ENCODE measurements around the gene SLC16A8.
"Not testable (repeated sequence)": the region's sequence is repeated elsewhere in the genome, so short reads cannot be mapped to it uniquely, and the experiment has no call there.

The SLC16A8 gene

GRCh38 chr22:38083931-38084631 is at the start of gene SLC16A8:
TSS of gene SLC16A8 (minus strand) at chr22:38084184. CDS start at chr22:38082873, 1,311 bp downstream.
- no peak for DNase-seq (ENCODE audit: low read depth)

- no peak for DNase-seq (ENCODE audit: low read depth)
These were observed 49.3 kb upstream of the SLC16A8 start for GRCh38 chr22:38133331-38133730.

- no peak for DNase-seq (ENCODE audit: low read depth)
These were observed 48.8 kb upstream of the SLC16A8 start for GRCh38 chr22:38132794-38133193.

- no peak for DNase-seq (ENCODE audit: low read depth)
These were observed 48.2 kb upstream of the SLC16A8 start for GRCh38 chr22:38132136-38132535.

- no peak for DNase-seq (ENCODE audit: low read depth)
These were observed 47.4 kb upstream of the SLC16A8 start for GRCh38 chr22:38131399-38131798.

GRCh38 chr22:38129856-38130255 is 45.9 kb upstream of the SLC16A8 start:
- no peak for DNase-seq (ENCODE audit: low read depth)

GRCh38 chr22:38129021-38129420 is 45.0 kb upstream of the SLC16A8 start:
- DNase-seq (ENCODE audit: low read depth), result no peak

GRCh38 chr22:38127869-38128268 is 43.9 kb upstream of the SLC16A8 start:
- DNase-seq (ENCODE audit: low read depth), result no peak

GRCh38 chr22:38126928-38127668 is 43.1 kb upstream of the SLC16A8 start:
- DNase-seq (ENCODE audit: low read depth), result no peak

- DNase-seq (ENCODE audit: low read depth), result no peak
These were observed 41.8 kb upstream of the SLC16A8 start for GRCh38 chr22:38125751-38126201.

GRCh38 chr22:38125038-38125610 is 41.1 kb upstream of the SLC16A8 start:
- no peak for DNase-seq (ENCODE audit: low read depth)

- no peak for DNase-seq (ENCODE audit: low read depth)
These were observed 40.4 kb upstream of the SLC16A8 start for GRCh38 chr22:38124236-38124974.

GRCh38 chr22:38122616-38123015 is 38.6 kb upstream of the SLC16A8 start:
- no peak for DNase-seq (ENCODE audit: low read depth)

GRCh38 chr22:38120359-38121110 is 36.6 kb upstream of the SLC16A8 start:
- no peak for DNase-seq (ENCODE audit: low read depth)

GRCh38 chr22:38118747-38119146 is 34.8 kb upstream of the SLC16A8 start:
- DNase-seq (ENCODE audit: low read depth), result not testable (repeated sequence)

GRCh38 chr22:38118182-38118581 is 34.2 kb upstream of the SLC16A8 start:
- no peak for DNase-seq (ENCODE audit: low read depth)

- not testable (repeated sequence) for DNase-seq (ENCODE audit: low read depth)
These were observed 33.6 kb upstream of the SLC16A8 start for GRCh38 chr22:38117556-38117955.

- DNase-seq (ENCODE audit: low read depth), result no peak
These were observed 31.6 kb upstream of the SLC16A8 start for GRCh38 chr22:38115423-38116205.

GRCh38 chr22:38114484-38115398 is 30.8 kb upstream of the SLC16A8 start:
- DNase-seq (ENCODE audit: low read depth), result peak; percentile 74

- no peak for DNase-seq (ENCODE audit: low read depth)
These were observed 28.4 kb upstream of the SLC16A8 start for GRCh38 chr22:38112381-38112780.

All from stimulated activated CD8-positive, alpha-beta memory T cell treated with anti-CD3 and anti-CD28 coated beads, Interleukin-4, amount 100 ng/mL, for 24 hours (primary cell).